GM12872 (cell line): Measurements from ENCODE around the gene NFKBIZ.

Experiments used
- CTCF ChIP-seq: IDR thresholded peaks from 3 replicates; pipeline ENCODE4 v1.5.1; 2011; ENCODE audit warnings: low read depth, mild to moderate bottlenecking, low read length, moderate library complexity; ENCODE audit not compliant: insufficient read depth

NFKBIZ gene

GRCh38 chr3:101852983-101853840 lies 3.9 kb downstream of the NFKBIZ start:
- TF ChIP-seq CTCF = no peak

GRCh38 chr3:101853982-101854381 lies 4.7 kb downstream of the NFKBIZ start:
- TF ChIP-seq CTCF = no peak

GRCh38 chr3:101854608-101855304 lies 5.4 kb downstream of the NFKBIZ start:
- no peak for TF ChIP-seq CTCF

GRCh38 chr3:101857301-101857741 lies 8.0 kb downstream of the NFKBIZ start:
- TF ChIP-seq CTCF = no peak

- no peak for TF ChIP-seq CTCF
Measured at GRCh38 chr3:101858464-101859030, 9.2 kb downstream of the NFKBIZ start.

- TF ChIP-seq CTCF = no peak
Measured at GRCh38 chr3:101859882-101860448, 10.7 kb downstream of the NFKBIZ start.

DNA sequence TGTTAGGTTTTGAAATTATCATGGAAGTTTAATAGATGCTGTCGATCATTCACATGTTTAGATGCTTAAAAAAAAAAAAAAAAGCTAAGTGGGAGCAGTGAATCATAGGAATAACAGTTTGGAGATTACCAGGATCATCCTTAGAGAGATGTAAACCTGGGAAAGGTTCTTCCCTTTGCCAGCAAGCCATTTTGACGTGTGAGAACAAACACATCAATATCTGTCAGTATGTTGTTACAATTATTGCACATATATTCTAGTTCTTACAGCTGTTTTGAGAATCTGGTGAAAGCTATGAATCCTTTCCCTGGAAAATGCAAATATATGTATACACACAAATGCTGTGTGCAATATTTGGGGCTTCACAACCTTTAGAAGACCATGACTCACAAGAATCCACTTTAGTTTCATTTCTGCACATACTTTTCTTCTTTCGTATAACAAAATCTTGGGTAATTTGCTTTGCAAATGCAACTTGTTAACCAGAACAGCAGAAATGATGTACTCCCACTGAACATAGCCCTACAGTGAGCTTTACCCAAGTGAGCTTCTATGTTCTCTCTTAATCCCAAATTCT lies 12.0 kb downstream of the NFKBIZ start:
- no peak for TF ChIP-seq CTCF
